ENCODE results near the gene WNT3A.

DNA sequence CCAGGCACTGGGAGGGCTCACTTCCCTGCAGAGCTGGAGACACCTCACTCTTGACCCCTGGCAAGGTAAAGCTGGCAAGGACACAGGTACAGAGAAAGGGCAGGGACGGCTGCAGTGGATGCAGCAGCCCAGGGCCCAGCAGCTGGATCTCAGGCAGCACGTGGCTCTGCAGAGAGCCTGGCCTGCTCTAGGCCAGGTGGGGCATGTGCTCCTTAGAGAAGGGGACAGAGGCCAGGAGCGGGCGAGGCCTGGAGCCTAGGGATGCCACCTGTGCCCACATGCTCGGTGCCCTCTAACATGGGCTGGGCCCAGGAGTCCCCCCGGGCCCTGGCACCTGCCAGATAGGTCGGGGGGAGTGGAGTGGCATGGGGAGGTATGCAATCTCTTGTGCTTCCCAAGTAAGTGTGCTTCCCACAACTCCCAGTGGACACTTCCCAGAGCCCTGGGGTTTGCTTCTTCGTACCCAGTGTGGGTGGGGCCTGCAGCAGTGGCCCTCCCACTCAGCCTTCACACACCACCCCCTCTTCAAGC is 30.0 kb downstream of the WNT3A start:
- TF ChIP-seq EZH2 (IDR thresholded peaks at IDR 0.05; ENCODE audit: borderline replicate concordance, low read depth, low read length, severe bottlenecking), result no peak
- TF ChIP-seq POLR2A (IDR thresholded peaks at IDR 0.05; ENCODE audit: low read depth, low read length), result no peak

Data from endothelial cell of umbilical vein (primary cell).